Activated CD8-positive, alpha-beta memory T cell treated with anti-CD3 and anti-CD28 coated beads, Interleukin-2, amount 10 ng/mL, durations not matched to agents 7 days and 5 days (primary cell): Measurements from ENCODE around the gene DUS3L. TPM values are rescaled to one million over a fixed set of nuclear protein-coding genes. Genes with fewer than 3 reads are reported as not detected.
"Not testable (repeated sequence)": the region's sequence is repeated elsewhere in the genome, so short reads cannot be mapped to it uniquely, and the experiment has no call there.

Experiments used
- ATAC-seq: fragments of 150-1000 bp; cut with Tn5 transposase; one replicate; pipeline ENCODE4 v1.10.0; 2021; ENCODE audit warnings: moderate library complexity
- CTCF ChIA-PET: fragments of 350-600 bp; sonication (Branson Sonifier 250); formaldehyde crosslinking; loops from one replicate; lab custom pipeline; 2021; ENCODE audit warnings: antibody characterized with exemption; lab: Charles Lee
- DNase-seq: peaks from one replicate; pipeline ENCODE4 v3.0.0-alpha.2; 2020
- H3K27ac Mint-ChIP-seq: one replicate; pipeline ENCODE4 v1.8.0; 2021; ENCODE audit warnings: mild to moderate bottlenecking, mixed read lengths
- H3K27me3 Mint-ChIP-seq: one replicate; pipeline ENCODE4 v1.8.0; 2021; ENCODE audit warnings: mixed read lengths
- H3K36me3 Mint-ChIP-seq: one replicate; pipeline ENCODE4 v1.8.0; 2021; ENCODE audit warnings: mild to moderate bottlenecking, mixed read lengths
- H3K4me1 Mint-ChIP-seq: one replicate; pipeline ENCODE4 v1.8.0; 2021; ENCODE audit warnings: mixed read lengths
- H3K4me3 Mint-ChIP-seq: one replicate; pipeline ENCODE4 v1.8.0; 2021; ENCODE audit warnings: mild to moderate bottlenecking, moderate library complexity, mixed read lengths
- H3K9me3 Mint-ChIP-seq: one replicate; pipeline ENCODE4 v1.8.0; 2022; ENCODE audit warnings: low read depth, mixed read lengths
- total RNA-seq, 2 experiments: library from RNA; stranded (reverse); gene quantifications; one replicate each; pipeline ENCODE4 v1.2.3, GENCODE V29; 2021

Gene DUS3L
- total RNA-seq, 2 experiments from 2014 or later: 53.0 to 64.0 TPM

GRCh38 chr19:5753743-5754142 is 37.2 kb downstream of the DUS3L start:
- H3K27ac Mint-ChIP-seq: no peak overlapping the region
- ATAC-seq (no peak), DNase-seq (no peak)
- peaks cover 2% of the 10 kb centered on the region for H3K27me3 Mint-ChIP-seq
- no peaks in the 10 kb centered on the region for H3K36me3 Mint-ChIP-seq
- CTCF ChIA-PET: interaction anchor here (0.7 kb wide), 1 partner anchor 41 kb away, joined by 4 read pairs; no protein-coding TSS in a partner anchor
- no peaks in the 10 kb centered on the region for H3K9me3 Mint-ChIP-seq
- H3K4me3 Mint-ChIP-seq: no peak overlapping the region
- H3K4me1 Mint-ChIP-seq: no peaks in the 10 kb centered on the region

GRCh38 chr19:5751709-5752108 is 39.3 kb downstream of the DUS3L start:
- no peak for DNase-seq
- Mint-ChIP-seq H3K27ac (no peak overlapping the region), H3K27me3 (peaks cover 4% of the 10 kb centered on the region), H3K4me3 (no peak overlapping the region), H3K36me3 (no peaks in the 10 kb centered on the region), H3K9me3 (no peaks in the 10 kb centered on the region), H3K4me1 (no peaks in the 10 kb centered on the region)
- CTCF ChIA-PET: no interaction called here
- no peak for ATAC-seq

- H3K4me1 Mint-ChIP-seq: no peaks in the 10 kb centered on the region
- CTCF ChIA-PET: interaction anchor here (0.6 to 1.3 kb wide), 3 partner anchors 12 to 55 kb away, joined by 3 read pairs; no protein-coding TSS in a partner anchor
- ATAC-seq (no peak), DNase-seq (no peak)
- H3K9me3 Mint-ChIP-seq: no peaks in the 10 kb centered on the region
- no peaks in the 10 kb centered on the region for H3K36me3 Mint-ChIP-seq
- no peak overlapping the region for H3K27ac Mint-ChIP-seq
- H3K4me3 Mint-ChIP-seq: no peak overlapping the region
- peaks cover 7% of the 10 kb centered on the region for H3K27me3 Mint-ChIP-seq
Measured at GRCh38 chr19:5749505-5749904, 41.5 kb downstream of the DUS3L start.

GRCh38 chr19:5748920-5749319 is 42.0 kb downstream of the DUS3L start:
- H3K27ac Mint-ChIP-seq, H3K4me3 Mint-ChIP-seq, H3K4me1 Mint-ChIP-seq, H3K27me3 Mint-ChIP-seq, DNase-seq, H3K36me3 Mint-ChIP-seq, ATAC-seq, H3K9me3 Mint-ChIP-seq: not testable (repeated sequence)
- CTCF ChIA-PET: interaction anchor here (1.1 to 1.3 kb wide), 2 partner anchors 20 to 55 kb away, joined by 3 read pairs; no protein-coding TSS in a partner anchor

GRCh38 chr19:5744999-5745398 is 46.0 kb downstream of the DUS3L start:
- H3K27me3 Mint-ChIP-seq, H3K27ac Mint-ChIP-seq, H3K9me3 Mint-ChIP-seq, ATAC-seq, CTCF ChIA-PET, DNase-seq, H3K4me1 Mint-ChIP-seq, H3K4me3 Mint-ChIP-seq, H3K36me3 Mint-ChIP-seq: not testable (repeated sequence)

- CTCF ChIA-PET: no interaction called here
- ATAC-seq: no peak
- H3K9me3 Mint-ChIP-seq: no peaks in the 10 kb centered on the region
Measured at GRCh38 chr19:5743630-5744029, 47.3 kb downstream of the DUS3L start.

GRCh38 chr19:5742051-5742450 is 48.9 kb downstream of the DUS3L start:
- CTCF ChIA-PET: no interaction called here
- H3K9me3 Mint-ChIP-seq: no peaks in the 10 kb centered on the region

More at GRCh38 chr19:5743630-5744029, 47.3 kb downstream of the DUS3L start:
- Mint-ChIP-seq H3K27me3 (peaks cover 5% of the 10 kb centered on the region), H3K4me3 (no peak overlapping the region), H3K27ac (no peak overlapping the region), H3K36me3 (no peaks in the 10 kb centered on the region), H3K4me1 (no peaks in the 10 kb centered on the region)
- no peak for DNase-seq

GRCh38 chr19:5738423-5738822 is 52.5 kb downstream of the DUS3L start:
- Mint-ChIP-seq H3K36me3 (no peaks in the 10 kb centered on the region), H3K4me1 (no peaks in the 10 kb centered on the region), H3K9me3 (no peaks in the 10 kb centered on the region), H3K27me3 (peaks cover under 1% of the 10 kb centered on the region), H3K4me3 (no peak overlapping the region), H3K27ac (no peak overlapping the region)
- DNase-seq: no peak
- no peak for ATAC-seq
- CTCF ChIA-PET: no interaction called here

More at GRCh38 chr19:5742051-5742450, 48.9 kb downstream of the DUS3L start:
- Mint-ChIP-seq H3K4me1 (no peaks in the 10 kb centered on the region), H3K4me3 (no peak overlapping the region), H3K36me3 (no peaks in the 10 kb centered on the region), H3K27ac (no peak overlapping the region), H3K27me3 (peaks cover 3% of the 10 kb centered on the region)
- no peak for DNase-seq
- no peak for ATAC-seq

Other genes with a start within 250 kb of the DUS3L start
- gene TINCR, start 223.2 kb downstream of the DUS3L start, total RNA-seq: under 1 TPM; 0.28 to 0.79 TPM
- 100 to 1,000 TPM; 110 to 125 TPM for gene SAFB2, start 168.4 kb downstream of the DUS3L start, total RNA-seq
- gene SAFB, start 168.1 kb downstream of the DUS3L start, total RNA-seq: 100 to 1,000 TPM; 134 to 152 TPM
- gene MICOS13, start 110.6 kb downstream of the DUS3L start, total RNA-seq: 10 to 100 TPM; 49.1 to 49.7 TPM
- 1 to 10 TPM; 1.0 to 2.4 TPM for gene HSD11B1L, start 110.1 kb downstream of the DUS3L start, total RNA-seq
- 1,000 to 10,000 TPM in 1 of 2 experiments, 100 to 1,000 TPM in 1; 976 to 1,078 TPM for gene RPL36, start 100.9 kb downstream of the DUS3L start, total RNA-seq
- 100 to 1,000 TPM; 134 to 141 TPM for gene LONP1, start 71.0 kb downstream of the DUS3L start, total RNA-seq
- not detected for gene CATSPERD, start 70.5 kb downstream of the DUS3L start, total RNA-seq
- gene PRR22, start 6.4 kb downstream of the DUS3L start, total RNA-seq: 1 to 10 TPM; 2.1 to 6.0 TPM
- not detected for gene NRTN, start 13.9 kb upstream of the DUS3L start, total RNA-seq
- not detected for gene FUT6, start 48.5 kb upstream of the DUS3L start, total RNA-seq
- gene FUT3, start 60.3 kb upstream of the DUS3L start, total RNA-seq: not detected
- gene FUT5, start 79.4 kb upstream of the DUS3L start, total RNA-seq: not detected
- 100 to 1,000 TPM; 214 to 217 TPM for gene NDUFA11, start 112.6 kb upstream of the DUS3L start, total RNA-seq
- 1 to 10 TPM; 5.1 to 7.0 TPM for gene VMAC, start 113.7 kb upstream of the DUS3L start, total RNA-seq
- gene CAPS, start 123.1 kb upstream of the DUS3L start, total RNA-seq: 10 to 100 TPM in 1 of 2 experiments, 1 to 10 TPM in 1; 7.3 to 11.7 TPM
- 100 to 1,000 TPM in 1 of 2 experiments, 10 to 100 TPM in 1; 97.8 to 108 TPM for gene RANBP3, start 187.0 kb upstream of the DUS3L start, total RNA-seq